ENCODE results near the gene HADHB. TPM values are rescaled to one million over a fixed set of nuclear protein-coding genes. Genes with fewer than 3 reads are reported as not detected.
A peak's percentile ranks its signal among the peaks of the same experiment; 100 is the strongest.

HADHB gene
- 105 and 135 TPM in 2 replicates for total RNA-seq

DNA sequence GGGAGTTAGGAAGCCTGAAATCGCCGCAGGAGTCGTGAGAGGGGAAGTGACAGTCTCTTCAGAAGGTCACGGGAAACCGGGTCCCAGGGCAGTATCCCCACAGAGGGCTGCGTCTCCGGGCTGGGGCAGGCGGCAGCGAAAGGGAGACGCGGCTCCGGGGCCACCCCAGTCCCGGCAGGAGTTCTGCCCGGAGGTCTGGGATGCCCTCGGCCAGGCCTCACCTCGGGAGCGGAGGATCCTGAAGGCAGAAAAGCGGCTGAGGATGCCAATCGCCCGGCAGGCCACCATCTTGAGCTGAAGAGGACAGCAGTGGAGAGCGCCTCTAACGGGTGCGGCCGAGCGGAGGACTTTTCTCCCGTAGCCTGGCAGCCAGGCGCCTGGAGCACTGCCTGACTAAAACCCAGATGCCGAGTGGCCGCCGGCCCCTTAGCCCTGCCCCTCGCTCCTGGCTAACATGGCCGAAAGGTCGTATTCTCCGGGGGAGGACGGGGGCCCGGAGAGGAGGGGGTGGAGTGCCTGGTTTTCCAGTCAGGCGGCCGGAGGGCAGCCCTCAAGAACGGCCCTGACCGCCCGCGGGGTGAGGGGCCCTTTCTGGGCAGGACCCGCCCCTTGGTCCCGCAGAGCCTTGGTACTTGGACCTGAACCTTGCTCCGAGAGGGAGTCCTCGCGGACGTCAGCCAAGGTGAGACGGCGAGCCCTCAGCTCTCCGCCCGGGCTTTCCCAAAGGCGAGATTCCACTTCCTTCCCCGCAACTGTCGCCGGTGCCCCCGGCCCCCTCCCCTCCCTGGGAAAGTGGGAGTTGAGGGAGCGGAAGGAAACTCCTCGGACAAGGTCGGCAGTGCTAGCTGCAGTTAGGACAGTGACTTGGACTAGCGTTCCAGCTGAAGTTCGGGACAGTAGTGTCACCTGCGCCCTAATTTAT lies at the start of gene HADHB, which contains the start of gene HADHA:
TSS of gene HADHB (plus strand) at position 631 of the 922 bp plus-strand sequence. CDS start 9,316 bp downstream, outside the sequence.
TSS of gene HADHA (minus strand) at position 324 of the 922 bp plus-strand sequence. CDS start at position 288, 36 bp downstream.
- TF ChIP-seq, protein P1, sequence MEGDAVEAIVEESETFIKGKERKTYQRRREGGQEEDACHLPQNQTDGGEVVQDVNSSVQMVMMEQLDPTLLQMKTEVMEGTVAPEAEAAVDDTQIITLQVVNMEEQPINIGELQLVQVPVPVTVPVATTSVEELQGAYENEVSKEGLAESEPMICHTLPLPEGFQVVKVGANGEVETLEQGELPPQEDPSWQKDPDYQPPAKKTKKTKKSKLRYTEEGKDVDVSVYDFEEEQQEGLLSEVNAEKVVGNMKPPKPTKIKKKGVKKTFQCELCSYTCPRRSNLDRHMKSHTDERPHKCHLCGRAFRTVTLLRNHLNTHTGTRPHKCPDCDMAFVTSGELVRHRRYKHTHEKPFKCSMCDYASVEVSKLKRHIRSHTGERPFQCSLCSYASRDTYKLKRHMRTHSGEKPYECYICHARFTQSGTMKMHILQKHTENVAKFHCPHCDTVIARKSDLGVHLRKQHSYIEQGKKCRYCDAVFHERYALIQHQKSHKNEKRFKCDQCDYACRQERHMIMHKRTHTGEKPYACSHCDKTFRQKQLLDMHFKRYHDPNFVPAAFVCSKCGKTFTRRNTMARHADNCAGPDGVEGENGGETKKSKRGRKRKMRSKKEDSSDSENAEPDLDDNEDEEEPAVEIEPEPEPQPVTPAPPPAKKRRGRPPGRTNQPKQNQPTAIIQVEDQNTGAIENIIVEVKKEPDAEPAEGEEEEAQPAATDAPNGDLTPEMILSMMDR (IDR thresholded peaks at IDR 0.05; ENCODE audit: insufficient read depth, low read length, severe bottlenecking) = peak; percentile 40
- FAIRE-seq = no peak
- H3K4me3 ChIP-seq (ENCODE audit: low read depth, low read length) = peak within 1 kb of the TSS; percentile 85
- DNase-seq (ENCODE audit: low read depth) = peak; percentile 70
- no peaks in the 10 kb centered on the region for H3K27me3 ChIP-seq (ENCODE audit: control insufficient read depth, insufficient read depth, low read length)
- no peaks in the 10 kb centered on the region for H3K36me3 ChIP-seq (ENCODE audit: control insufficient read depth, insufficient read depth, low read length)

DNA sequence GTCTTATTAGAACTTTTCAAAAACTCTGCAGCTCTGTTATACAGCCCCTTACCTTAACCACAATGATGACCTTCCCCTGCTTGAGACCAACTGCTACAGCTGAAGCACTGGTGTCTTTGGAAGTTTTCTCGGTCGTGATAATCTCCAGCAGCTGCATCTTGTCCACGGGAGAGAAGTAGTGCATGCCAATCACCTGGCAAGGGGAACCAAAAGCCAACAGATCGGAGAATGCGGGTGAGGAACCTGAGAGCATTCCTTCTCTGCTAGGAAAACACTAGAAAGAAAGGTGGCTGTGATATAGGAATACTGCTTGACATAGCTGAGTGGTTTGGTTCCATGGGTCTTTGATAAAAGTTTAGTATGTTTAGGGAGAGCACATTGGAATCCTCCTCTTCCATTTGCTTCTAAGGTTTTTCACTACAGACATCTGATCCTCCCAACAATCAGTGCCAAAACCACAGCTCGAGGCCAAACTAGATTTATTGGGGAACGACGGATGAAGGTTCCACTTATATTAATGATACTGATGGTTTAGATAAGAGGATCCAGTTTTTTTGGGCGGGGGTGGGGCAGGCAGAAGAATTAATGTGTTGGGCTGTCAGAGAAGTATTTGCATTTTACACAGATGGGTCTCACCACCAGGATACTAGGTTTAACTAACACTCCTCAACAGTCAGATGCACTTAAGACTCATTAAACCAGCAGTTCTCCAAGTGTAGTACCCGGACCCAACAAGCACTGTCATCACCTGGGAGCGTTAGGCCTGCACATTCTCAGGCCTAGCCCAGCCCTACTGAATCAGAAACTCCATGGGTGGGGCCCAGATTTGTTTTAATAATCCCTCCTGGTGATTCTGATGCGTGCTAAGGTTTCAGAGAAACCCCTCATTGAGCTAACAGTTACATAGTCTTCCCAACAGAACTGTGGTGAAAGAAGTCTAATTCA lies 49.4 kb upstream of the HADHB start:
- no peak for DNase-seq (ENCODE audit: low read depth)
- H3K4me3 ChIP-seq (ENCODE audit: low read depth, low read length) = no peak overlapping the region
- TF ChIP-seq, protein P1 (IDR thresholded peaks at IDR 0.05; ENCODE audit: insufficient read depth, low read length, severe bottlenecking) = no peak
- no peaks in the 10 kb centered on the region for H3K27me3 ChIP-seq (ENCODE audit: control insufficient read depth, insufficient read depth, low read length)
- no peak for FAIRE-seq
- H3K36me3 ChIP-seq (ENCODE audit: control insufficient read depth, insufficient read depth, low read length) = peaks cover 40% of the 10 kb centered on the region

DNA sequence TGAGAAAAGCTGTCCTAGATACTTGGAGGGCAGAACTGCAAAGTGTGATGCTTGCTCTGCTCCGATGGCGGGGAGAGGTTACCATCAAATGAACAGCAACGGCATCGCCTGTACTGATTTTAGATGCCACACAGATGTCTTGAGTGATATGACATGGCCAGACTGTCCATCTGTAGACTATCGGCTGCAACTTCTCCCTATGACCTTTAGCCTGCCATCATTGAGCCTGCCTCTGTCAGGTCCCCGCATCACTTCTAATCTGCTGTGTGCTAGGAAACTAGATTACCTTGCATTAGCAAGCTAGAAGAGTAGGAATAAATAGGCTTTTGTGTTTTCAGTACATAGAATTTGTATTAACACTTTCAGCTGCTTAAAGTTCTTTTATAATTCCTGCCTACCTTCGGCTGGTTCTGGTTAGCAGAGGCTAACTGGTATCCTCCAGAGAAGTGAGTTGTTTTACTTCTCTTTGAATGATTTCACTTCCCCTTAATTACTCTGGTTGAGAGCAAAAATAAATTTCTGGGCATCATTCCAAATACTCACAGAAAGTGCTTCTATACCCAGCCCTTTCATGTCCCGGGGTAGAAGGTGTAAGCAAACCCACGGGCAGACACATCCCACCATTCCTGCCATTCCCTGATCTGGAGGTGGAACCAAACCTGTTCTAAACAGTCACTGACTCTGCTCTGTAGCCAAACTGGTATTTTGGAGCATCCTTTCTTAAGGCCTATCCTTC lies 47.9 kb upstream of the HADHB start:
- FAIRE-seq (no peak), DNase-seq (ENCODE audit: low read depth) (no peak)
- H3K4me3 ChIP-seq (ENCODE audit: low read depth, low read length) = no peak overlapping the region
- peaks cover 43% of the 10 kb centered on the region for H3K36me3 ChIP-seq (ENCODE audit: control insufficient read depth, insufficient read depth, low read length)
- H3K27me3 ChIP-seq (ENCODE audit: control insufficient read depth, insufficient read depth, low read length) = no peaks in the 10 kb centered on the region
- TF ChIP-seq, protein P1 (IDR thresholded peaks at IDR 0.05; ENCODE audit: insufficient read depth, low read length, severe bottlenecking) = no peak

DNA sequence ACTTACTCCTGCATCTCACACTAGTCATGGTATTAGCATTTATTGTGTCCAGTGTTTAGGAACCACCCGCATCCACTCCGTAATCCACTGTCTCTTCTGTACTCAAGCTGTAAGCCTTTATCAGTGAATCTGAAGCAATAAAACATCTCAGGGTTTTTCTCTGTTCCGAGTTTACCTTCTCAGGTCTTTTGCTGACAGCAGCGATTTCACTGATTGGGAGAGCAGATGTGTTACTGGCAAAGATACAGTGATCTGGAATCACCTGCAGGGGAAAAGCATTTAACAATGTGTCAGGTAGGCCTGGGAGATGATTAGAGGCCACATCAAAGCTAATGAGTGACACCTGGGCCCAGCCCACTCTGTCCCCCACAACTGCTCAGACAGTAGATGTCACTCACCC lies 47.2 kb upstream of the HADHB start:
- DNase-seq (ENCODE audit: low read depth) (no peak), FAIRE-seq (no peak)
- peaks cover 42% of the 10 kb centered on the region for H3K36me3 ChIP-seq (ENCODE audit: control insufficient read depth, insufficient read depth, low read length)
- TF ChIP-seq, protein P1 (IDR thresholded peaks at IDR 0.05; ENCODE audit: insufficient read depth, low read length, severe bottlenecking) = no peak
- no peaks in the 10 kb centered on the region for H3K27me3 ChIP-seq (ENCODE audit: control insufficient read depth, insufficient read depth, low read length)
- H3K4me3 ChIP-seq (ENCODE audit: low read depth, low read length) = no peak overlapping the region

DNA sequence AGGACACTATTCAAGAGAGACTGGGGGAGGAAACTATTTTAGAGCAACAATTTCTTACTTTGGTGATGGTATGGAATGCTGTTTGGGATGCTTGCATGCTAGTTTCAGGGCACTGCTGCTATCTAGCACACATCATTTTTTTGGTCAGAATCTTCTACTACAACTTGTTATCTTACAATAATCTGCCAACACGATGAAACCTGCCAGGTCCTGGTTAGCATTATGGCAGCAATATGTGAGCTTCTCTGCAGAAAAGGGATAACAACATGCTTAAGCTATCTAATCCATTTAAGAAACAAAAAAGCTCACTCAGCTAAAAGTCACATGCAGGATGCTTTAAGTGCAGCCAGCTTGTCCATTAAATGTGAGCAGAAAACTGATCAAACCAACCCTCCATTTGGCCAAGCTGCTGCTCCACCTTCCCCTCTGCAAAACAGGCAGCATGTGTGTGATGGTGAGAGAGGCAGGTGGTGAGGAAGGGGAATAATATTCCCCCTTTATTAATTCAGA lies 41.7 kb upstream of the HADHB start:
- no peak for FAIRE-seq
- H3K4me3 ChIP-seq (ENCODE audit: low read depth, low read length) = no peak overlapping the region
- H3K27me3 ChIP-seq (ENCODE audit: control insufficient read depth, insufficient read depth, low read length) = no peaks in the 10 kb centered on the region
- peaks cover 25% of the 10 kb centered on the region for H3K36me3 ChIP-seq (ENCODE audit: control insufficient read depth, insufficient read depth, low read length)
- DNase-seq (ENCODE audit: low read depth) = no peak
- TF ChIP-seq, protein P1 (IDR thresholded peaks at IDR 0.05; ENCODE audit: insufficient read depth, low read length, severe bottlenecking) = no peak
